Measurements from ENCODE around the gene BMERB1.
"Not testable (repeated sequence)": the region's sequence is repeated elsewhere in the genome, so short reads cannot be mapped to it uniquely, and the experiment has no call there.

The BMERB1 gene

DNA sequence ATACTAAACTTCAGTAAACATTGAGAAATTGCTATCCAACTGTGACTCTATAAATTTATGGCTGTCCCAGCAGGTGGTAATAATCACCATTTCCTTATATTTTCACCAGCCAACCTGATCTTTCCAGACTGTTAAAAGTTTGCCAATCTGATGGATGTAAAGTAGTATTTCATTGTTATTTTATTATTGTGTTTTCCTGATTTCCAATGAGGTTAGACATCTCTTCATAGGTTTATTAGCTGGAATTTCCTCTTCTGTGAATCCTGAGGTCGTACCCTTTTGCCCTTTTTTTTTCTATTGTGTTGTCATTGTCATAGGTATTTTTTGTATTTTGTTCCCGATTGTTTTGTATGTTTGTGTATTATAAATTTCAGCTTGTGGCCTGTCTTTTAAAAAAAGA is 31.7 kb downstream of the BMERB1 start:
- no peak for DNase-seq

GRCh38 chr16:15466886-15467781 is 32.7 kb downstream of the BMERB1 start:
- no peak for DNase-seq

GRCh38 chr16:15476971-15477370 is 42.6 kb downstream of the BMERB1 start:
- DNase-seq: not testable (repeated sequence)

DNA sequence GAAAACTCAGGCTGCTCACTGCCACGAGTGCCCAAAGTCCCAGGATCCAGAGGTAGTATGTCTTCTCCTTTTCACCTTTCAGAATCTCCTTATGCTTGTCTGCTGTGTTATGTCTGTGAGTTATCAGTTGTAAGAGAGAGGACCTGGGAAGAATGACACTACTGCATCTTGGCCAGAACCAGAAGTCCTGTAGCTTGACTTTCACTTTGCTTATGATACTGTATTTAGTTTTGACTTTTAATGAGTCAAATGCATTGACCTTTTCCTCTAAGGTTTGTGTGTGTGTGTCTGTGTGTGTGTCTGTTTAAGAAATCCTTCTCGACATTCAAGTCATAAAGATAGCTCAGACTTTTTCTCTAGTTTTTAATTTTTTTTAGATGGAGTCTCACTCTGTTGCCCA is 43.4 kb downstream of the BMERB1 start:
- DNase-seq: no peak

- no peak for DNase-seq
Observed at GRCh38 chr16:15482068-15482747, 47.8 kb downstream of the BMERB1 start.

- no peak for DNase-seq
Observed at GRCh38 chr16:15482748-15483298, 48.4 kb downstream of the BMERB1 start.

- DNase-seq: no peak
Observed at GRCh38 chr16:15483857-15484256, 49.5 kb downstream of the BMERB1 start.

DNA sequence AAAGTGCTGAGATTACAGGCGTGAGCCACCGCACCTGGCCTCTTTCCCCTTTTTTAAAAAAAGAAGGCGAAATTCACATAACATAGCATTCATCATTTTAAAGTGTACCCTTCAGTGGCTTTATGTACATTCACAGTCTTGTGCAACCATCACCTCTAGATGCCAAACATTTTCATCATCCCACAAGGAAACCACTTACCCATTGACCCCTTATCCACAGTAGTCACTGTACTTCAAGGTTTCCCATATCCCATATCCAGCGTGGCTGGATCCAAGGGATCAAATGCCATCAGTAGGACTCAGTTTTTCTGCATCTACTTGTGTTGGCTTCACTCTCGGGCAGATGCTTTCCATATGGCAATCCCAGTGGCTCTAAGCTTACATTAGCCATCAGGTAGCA is 50.3 kb downstream of the BMERB1 start:
- DNase-seq: no peak

GRCh38 chr16:15485175-15485574 is 50.8 kb downstream of the BMERB1 start:
- no peak for DNase-seq

DNA sequence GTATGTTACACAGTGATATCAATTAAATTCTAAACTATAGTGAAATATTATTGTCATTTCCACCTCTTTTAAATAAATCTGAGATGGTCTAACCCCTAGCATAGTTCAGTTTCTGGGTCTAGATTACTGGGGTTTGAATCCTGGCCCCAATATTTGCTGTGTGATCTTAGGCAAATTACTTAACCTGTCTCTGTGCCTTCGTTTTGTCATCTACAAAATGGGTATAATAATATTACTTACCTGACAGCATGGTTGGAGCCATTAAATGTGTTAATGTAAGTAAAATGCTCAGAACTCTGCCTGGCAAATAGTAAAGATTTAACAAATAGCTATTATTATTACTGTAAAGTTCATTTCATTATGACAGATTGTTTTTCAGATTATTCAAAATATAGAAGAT is 52.3 kb downstream of the BMERB1 start:
- no peak for DNase-seq

DNA sequence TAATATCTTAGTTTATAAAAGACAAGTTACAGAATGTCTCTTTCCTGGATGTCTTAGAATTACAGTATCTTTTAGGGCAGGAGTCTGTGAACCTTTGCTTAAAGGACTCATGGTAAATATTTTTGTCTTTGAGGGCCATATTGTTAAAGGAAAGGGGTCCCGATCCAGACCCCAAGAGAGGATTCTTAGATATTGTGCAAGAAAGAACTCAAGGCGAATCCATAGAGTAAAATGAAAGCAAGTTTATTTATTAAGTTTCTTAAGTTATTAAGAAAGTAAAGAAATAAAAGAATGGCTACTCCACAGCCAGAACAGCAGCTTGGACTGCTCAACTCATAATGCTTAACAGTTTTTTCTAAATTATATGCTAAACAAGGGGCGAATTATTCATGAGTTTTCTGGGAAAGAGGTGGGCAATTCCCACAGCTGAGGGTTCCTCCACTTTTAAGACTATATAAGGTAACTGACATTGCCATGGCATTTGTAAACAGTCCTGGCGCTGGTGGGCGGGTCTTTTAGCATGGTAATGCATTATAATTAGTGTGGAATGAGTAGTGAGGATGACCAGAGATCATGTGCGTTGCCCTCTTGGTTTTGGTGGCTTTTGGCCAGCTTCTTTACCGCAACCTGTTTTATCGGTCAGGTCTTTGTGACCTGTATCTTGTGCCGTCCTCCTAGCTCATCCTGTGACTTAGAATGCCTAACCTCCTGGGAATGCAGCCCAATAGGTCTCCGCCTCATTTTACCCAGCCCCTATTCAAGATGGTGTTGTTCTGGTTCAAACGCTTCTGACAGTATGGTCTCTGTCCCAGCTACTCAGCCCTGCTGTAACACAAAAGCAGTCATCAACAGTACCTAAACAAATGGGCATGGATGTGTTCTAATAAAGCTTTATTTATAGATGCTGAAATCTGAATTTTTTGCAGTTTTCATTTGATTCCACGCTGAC is 53.2 kb downstream of the BMERB1 start:
- DNase-seq: no peak

DNA sequence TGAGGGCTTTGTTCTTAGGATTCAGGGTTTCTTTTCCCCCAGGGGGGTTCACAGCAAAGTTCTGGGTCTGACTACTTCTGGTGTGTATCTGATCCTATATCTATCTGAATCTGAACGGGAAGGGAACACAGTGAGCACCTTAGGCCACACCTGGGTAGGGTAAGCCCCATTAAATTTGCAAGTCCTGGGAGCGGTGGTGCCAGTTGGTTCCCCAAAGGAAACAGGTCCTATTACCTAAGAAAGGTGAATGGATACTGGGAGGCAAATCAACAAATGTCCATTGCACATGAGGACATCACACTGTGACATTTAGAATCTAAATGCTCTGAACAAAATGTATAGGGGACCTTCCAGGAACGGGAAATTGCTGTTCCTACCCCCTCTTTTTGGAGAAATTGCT is 54.6 kb downstream of the BMERB1 start:
- DNase-seq: no peak

- DNase-seq: no peak
Observed at GRCh38 chr16:15490123-15490711, 55.8 kb downstream of the BMERB1 start.

DNA sequence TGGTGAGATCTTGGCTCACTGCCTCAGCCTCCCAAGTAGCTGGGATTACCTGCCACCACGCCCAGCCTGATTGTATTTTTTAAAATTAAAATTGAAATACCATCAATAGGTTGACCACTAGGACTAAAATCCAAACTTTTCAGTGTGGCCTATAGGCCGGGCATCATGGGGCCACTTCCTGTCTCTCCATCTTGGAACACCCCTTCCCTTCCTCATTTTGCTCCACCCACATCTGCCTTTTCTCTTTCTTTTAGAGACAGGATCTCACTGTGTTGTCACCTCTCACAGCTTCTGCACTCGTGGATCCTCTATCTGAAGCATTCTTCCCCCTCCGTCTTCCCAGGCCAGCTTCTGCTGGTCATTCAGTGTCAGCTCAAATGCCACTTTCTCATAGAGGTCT is 57.0 kb downstream of the BMERB1 start:
- DNase-seq: no peak

DNA sequence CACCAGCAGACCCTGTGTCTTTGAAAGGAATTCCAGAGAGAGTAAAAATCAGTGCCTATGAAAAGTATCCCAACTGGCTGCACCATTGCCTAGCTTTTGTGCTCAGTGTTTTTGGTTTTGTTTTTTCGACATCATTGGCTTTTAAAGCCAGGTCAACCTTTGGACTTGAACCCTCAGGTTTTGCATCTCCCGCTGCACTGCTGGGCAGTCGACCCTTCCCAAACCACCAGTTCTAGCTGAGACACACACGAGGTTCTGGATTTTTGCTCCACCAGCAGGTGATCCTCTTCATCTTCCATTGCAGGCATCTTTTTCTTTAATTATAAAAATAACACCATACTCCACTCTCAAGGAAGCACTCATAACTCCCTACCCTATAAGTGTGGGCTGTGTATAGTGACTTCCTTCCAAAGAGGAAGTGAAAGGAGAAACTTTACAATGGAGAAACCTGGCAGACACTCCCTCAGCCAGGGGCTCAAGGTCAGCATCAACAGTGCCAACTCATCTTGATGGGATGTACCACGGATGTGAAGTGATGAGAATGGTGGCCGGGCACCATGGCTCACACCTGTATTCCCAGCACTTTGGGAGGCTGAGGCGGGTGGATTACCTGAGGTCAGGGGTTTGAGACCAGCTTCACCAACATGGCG is 57.8 kb downstream of the BMERB1 start:
- DNase-seq: no peak

GRCh38 chr16:15493466-15494180 is 59.2 kb downstream of the BMERB1 start:
- no peak for DNase-seq

DNA sequence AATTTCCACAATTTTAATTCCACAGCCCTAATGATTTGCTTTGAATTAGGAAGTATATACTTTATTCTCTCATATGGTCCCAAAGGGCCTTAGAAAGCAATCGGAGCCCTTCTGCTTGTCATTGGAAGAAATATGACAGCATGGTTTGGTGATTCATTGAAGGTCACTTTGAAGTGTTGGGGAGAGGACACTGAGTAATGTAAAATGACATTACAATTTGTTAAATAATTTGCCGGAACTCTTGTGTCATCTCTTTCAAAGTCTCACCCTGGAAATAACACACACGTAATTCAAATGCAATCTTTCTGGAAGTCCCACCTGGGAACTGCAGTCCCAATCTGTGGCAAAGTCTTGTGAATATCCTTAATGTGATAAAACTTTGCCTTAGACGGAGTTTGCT is 59.8 kb downstream of the BMERB1 start:
- DNase-seq: no peak

GRCh38 chr16:15495898-15496297 is 61.5 kb downstream of the BMERB1 start:
- DNase-seq: no peak

GRCh38 chr16:15498427-15499175 is 64.2 kb downstream of the BMERB1 start:
- DNase-seq: no peak

- no peak for DNase-seq
Observed at GRCh38 chr16:15502041-15502725, 67.8 kb downstream of the BMERB1 start.

All from effector CD8-positive, alpha-beta T cell (primary cell).